CD4-positive, alpha-beta T cell treated with Interleukin-6 for 4 hours (primary cell): ENCODE measurements around the gene ASTN2.

Experiments used
- DNase-seq: peaks from one replicate; pipeline ENCODE4 v3.0.0-alpha.2; 2020; ENCODE audit warnings: mixed read lengths

ASTN2 gene

GRCh38 chr9:117063721-117064471, 351.0 kb downstream of the ASTN2 start:
- no peak for DNase-seq

- DNase-seq = no peak
Observed at GRCh38 chr9:117060963-117061362, 353.9 kb downstream of the ASTN2 start.

- no peak for DNase-seq
Observed at GRCh38 chr9:117050007-117050406, 364.9 kb downstream of the ASTN2 start.

- no peak for DNase-seq
Observed at GRCh38 chr9:117046666-117047327, 368.1 kb downstream of the ASTN2 start.

GRCh38 chr9:117044241-117044640, 370.6 kb downstream of the ASTN2 start:
- no peak for DNase-seq

- DNase-seq = no peak
Observed at GRCh38 chr9:117043159-117043558, 371.7 kb downstream of the ASTN2 start.

GRCh38 chr9:117035546-117035945, 379.3 kb downstream of the ASTN2 start:
- no peak for DNase-seq

- DNase-seq = no peak
Observed at GRCh38 chr9:117034866-117035265, 380.0 kb downstream of the ASTN2 start.

- DNase-seq = no peak
Observed at GRCh38 chr9:117030254-117030768, 384.5 kb downstream of the ASTN2 start.

GRCh38 chr9:117029341-117029740, 385.5 kb downstream of the ASTN2 start:
- no peak for DNase-seq

- DNase-seq = no peak
Observed at GRCh38 chr9:117028103-117028858, 386.6 kb downstream of the ASTN2 start.

GRCh38 chr9:117021906-117022305, 393.0 kb downstream of the ASTN2 start:
- no peak for DNase-seq

GRCh38 chr9:117018966-117019617, 395.8 kb downstream of the ASTN2 start:
- DNase-seq = no peak

GRCh38 chr9:117017414-117017985, 397.4 kb downstream of the ASTN2 start:
- no peak for DNase-seq

GRCh38 chr9:117014061-117014460, 400.8 kb downstream of the ASTN2 start:
- DNase-seq = no peak

GRCh38 chr9:117013440-117013995, 401.3 kb downstream of the ASTN2 start:
- DNase-seq = no peak

- DNase-seq = no peak
Observed at GRCh38 chr9:117010061-117010460, 404.8 kb downstream of the ASTN2 start.

GRCh38 chr9:117008876-117009275, 406.0 kb downstream of the ASTN2 start:
- no peak for DNase-seq

- no peak for DNase-seq
Observed at GRCh38 chr9:117008461-117008860, 406.4 kb downstream of the ASTN2 start.

GRCh38 chr9:117002686-117003085, 412.2 kb downstream of the ASTN2 start:
- DNase-seq = no peak

- no peak for DNase-seq
Observed at GRCh38 chr9:117000834-117001233, 414.0 kb downstream of the ASTN2 start.

- DNase-seq = no peak
Observed at GRCh38 chr9:117000196-117000723, 414.6 kb downstream of the ASTN2 start.
